Lower lobe of right lung (tissue), 2 donors: ENCODE measurements around the gene CCDC88C. TPM values are rescaled to one million over a fixed set of nuclear protein-coding genes. Genes with fewer than 3 reads are reported as not detected.

Experiments
- ATAC-seq, 2 donors: fragments of 200-7000 bp; cut with Tn5 transposase; one replicate each; pipeline ENCODE4 v1.9.1; 2020 to 2022; ENCODE audit warnings: mild to moderate bottlenecking in 2 of 2, moderate library complexity in 2 of 2
- DNase-seq: peaks from one replicate; pipeline ENCODE4 v3.0.0-alpha.2; 2020
- H3K27ac ChIP-seq: fragments of 200-600 bp; one replicate; pipeline ENCODE4 v1.8.0; 2022
- H3K27me3 ChIP-seq: fragments of 200-600 bp; one replicate; pipeline ENCODE4 v1.8.0; 2022; ENCODE audit warnings: low read depth
- H3K36me3 ChIP-seq: fragments of 200-600 bp; one replicate; pipeline ENCODE4 v1.8.0; 2022; ENCODE audit warnings: mild to moderate bottlenecking
- H3K4me1 ChIP-seq: fragments of 200-600 bp; one replicate; pipeline ENCODE4 v1.8.0; 2022
- H3K4me3 ChIP-seq: fragments of 200-600 bp; one replicate; pipeline ENCODE4 v1.8.0; 2022; ENCODE audit warnings: mild to moderate bottlenecking
- H3K9me3 ChIP-seq: fragments of 200-600 bp; one replicate; pipeline ENCODE4 v1.8.0; 2022
- CTCF ChIP-seq: fragments of 200-600 bp; IDR thresholded peaks from one replicate; pipeline ENCODE4 v1.8.0; 2022; ENCODE audit warnings: antibody characterized with exemption, mild to moderate bottlenecking
- intact Hi-C: fragments of 100-400 bp; cut with DNase I; formaldehyde crosslinking; loops from one replicate; pipeline ENCODE4 v1.11.0; 2022
- total RNA-seq: library from RNA; stranded (reverse); fragmentation: NEBNext Ultra II Directional; extraction: Animal tissue kit (Norgen Biotek cat#: 25700); gene quantifications from one replicate; pipeline ENCODE4 v1.2.1, GENCODE V29; 2021
- donor health status: DM: no; HTN: yes; CAD: no; lungs with severe emphysema.

The CCDC88C gene
- total RNA-seq, 1 donor from 2014 or later: 45.8 TPM

- Histone ChIP-seq H3K9me3 (no peaks in the 10 kb centered on the region), H3K27me3 (no peaks in the 10 kb centered on the region), H3K36me3 (peaks cover 54% of the 10 kb centered on the region), H3K4me1 (no peaks in the 10 kb centered on the region), H3K4me3 (no peak overlapping the region), H3K27ac (no peak overlapping the region)
- no peak for TF ChIP-seq CTCF
- DNase-seq: no peak
- no peak for ATAC-seq
- intact Hi-C loops: no loop called here
Observed at GRCh38 chr14:91339076-91339475, 78.5 kb downstream of the CCDC88C start.

GRCh38 chr14:91338379-91338778 is 79.2 kb downstream of the CCDC88C start:
- intact Hi-C loops: no loop called here
- TF ChIP-seq CTCF: no peak
- Histone ChIP-seq H3K4me3 (no peak overlapping the region), H3K36me3 (peaks cover 58% of the 10 kb centered on the region), H3K4me1 (no peaks in the 10 kb centered on the region), H3K27me3 (no peaks in the 10 kb centered on the region), H3K9me3 (no peaks in the 10 kb centered on the region), H3K27ac (no peak overlapping the region)
- DNase-seq (no peak), ATAC-seq (no peak)

- Histone ChIP-seq H3K36me3 (peaks cover 61% of the 10 kb centered on the region), H3K4me1 (peaks cover 3% of the 10 kb centered on the region), H3K4me3 (no peak overlapping the region), H3K27me3 (no peaks in the 10 kb centered on the region), H3K9me3 (no peaks in the 10 kb centered on the region), H3K27ac (no peak overlapping the region)
- no peak for DNase-seq
- intact Hi-C loops: no loop called here
- ATAC-seq: no peak
- no peak for TF ChIP-seq CTCF
Observed at GRCh38 chr14:91337699-91338335, 79.8 kb downstream of the CCDC88C start.

- ATAC-seq (no peak), DNase-seq (no peak)
- H3K36me3 ChIP-seq: peaks cover 48% of the 10 kb centered on the region
- H3K4me1 ChIP-seq: peaks cover 20% of the 10 kb centered on the region
- intact Hi-C loops: no loop called here
- H3K27ac ChIP-seq: no peak overlapping the region
- no peak overlapping the region for H3K4me3 ChIP-seq
- no peak for TF ChIP-seq CTCF
- no peaks in the 10 kb centered on the region for H3K27me3 ChIP-seq
- H3K9me3 ChIP-seq: no peaks in the 10 kb centered on the region
Observed at GRCh38 chr14:91336093-91336450, 81.5 kb downstream of the CCDC88C start.

- Histone ChIP-seq H3K36me3 (peaks cover 48% of the 10 kb centered on the region), H3K27me3 (no peaks in the 10 kb centered on the region), H3K4me1 (peaks cover 27% of the 10 kb centered on the region), H3K9me3 (no peaks in the 10 kb centered on the region), H3K27ac (no peak overlapping the region), H3K4me3 (no peak overlapping the region)
- ATAC-seq: no peak
- no peak for TF ChIP-seq CTCF
- no peak for DNase-seq
- intact Hi-C loops: no loop called here
Observed at GRCh38 chr14:91335191-91336092, 82.2 kb downstream of the CCDC88C start.
